GM12864 (cell line): ENCODE measurements around the gene TCF7L2.

ENCODE experiments used
- DNase-seq: peaks from one replicate; pipeline ENCODE4 v3.0.0-alpha.2; 2011; ENCODE audit warnings: low read depth
- H3K4me3 ChIP-seq: 2 replicates; pipeline ENCODE4 v1.5.1; 2011; ENCODE audit warnings: mild to moderate bottlenecking, low read depth, low read length, control low read depth
- CTCF ChIP-seq: IDR thresholded peaks from 2 replicates; pipeline ENCODE4 v1.5.1; 2011; ENCODE audit warnings: low read depth, mild to moderate bottlenecking, moderate library complexity, low read length, control low read depth, inconsistent platforms; ENCODE audit errors: missing control alignments

Gene TCF7L2

GRCh38 chr10:113115556-113115955 is 165.5 kb downstream of the TCF7L2 start:
- DNase-seq: no peak
- TF ChIP-seq CTCF: no peak

GRCh38 chr10:113118882-113119281 is 168.8 kb downstream of the TCF7L2 start:
- no peak for DNase-seq
- TF ChIP-seq CTCF: no peak
- no peak overlapping the region for H3K4me3 ChIP-seq

More at GRCh38 chr10:113115556-113115955, 165.5 kb downstream of the TCF7L2 start:
- no peak overlapping the region for H3K4me3 ChIP-seq

- H3K4me3 ChIP-seq: no peak overlapping the region
- no peak for DNase-seq
- TF ChIP-seq CTCF: no peak
Measured at GRCh38 chr10:113119801-113120200, 169.8 kb downstream of the TCF7L2 start.

GRCh38 chr10:113121153-113121552 is 171.1 kb downstream of the TCF7L2 start:
- no peak for DNase-seq
- H3K4me3 ChIP-seq: no peak overlapping the region
- TF ChIP-seq CTCF: no peak

GRCh38 chr10:113122947-113123346 is 172.9 kb downstream of the TCF7L2 start:
- no peak for DNase-seq
- no peak for TF ChIP-seq CTCF
- no peak overlapping the region for H3K4me3 ChIP-seq

GRCh38 chr10:113124724-113125123 is 174.7 kb downstream of the TCF7L2 start:
- no peak for DNase-seq
- TF ChIP-seq CTCF: no peak
- no peak overlapping the region for H3K4me3 ChIP-seq

- DNase-seq: no peak
- no peak for TF ChIP-seq CTCF
- H3K4me3 ChIP-seq: no peak overlapping the region
Measured at GRCh38 chr10:113125612-113126011, 175.6 kb downstream of the TCF7L2 start.
